ENCODE measurements around the gene SPARC. TPM values are rescaled to one million over a fixed set of nuclear protein-coding genes. Genes with fewer than 3 reads are reported as not detected.

Gene SPARC
- polyA plus RNA-seq, 1 of the 3 experiments (the other 2 are of a cell fraction) = 1,115 TPM

DNA sequence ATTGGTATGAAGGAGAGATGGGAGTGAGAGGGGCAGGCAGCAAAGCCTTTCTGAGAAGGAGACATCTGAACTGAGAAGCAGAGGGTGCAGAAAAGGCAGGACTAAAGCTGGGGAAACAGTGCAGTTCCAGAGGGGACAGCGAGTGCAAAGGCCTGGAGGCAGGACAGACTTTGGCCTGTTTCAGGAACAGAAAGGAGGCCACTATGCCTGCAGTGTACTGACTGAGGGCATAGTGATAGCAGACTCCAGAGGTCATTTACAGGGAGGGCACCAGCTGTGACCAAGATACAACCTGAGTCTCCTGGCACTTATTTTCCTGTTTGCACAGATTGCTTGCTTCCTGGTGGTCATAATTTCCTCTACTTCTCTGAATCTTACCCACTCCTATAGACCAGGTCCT lies 29.6 kb downstream of the SPARC start:
- Histone ChIP-seq H4K20me1 (ENCODE audit: insufficient read depth) (no peaks in the 10 kb centered on the region), H3K4me3 (ENCODE audit: low read depth in 2 of 2, low read length in 1 of 2) (no peak overlapping the region), H3K4me2 (no peak overlapping the region), H3K27ac (ENCODE audit: low read depth in 2 of 2, low read length in 1 of 2) (no peak overlapping the region), H3K79me2 (ENCODE audit: insufficient read depth) (no peaks in the 10 kb centered on the region; the same call in 1 of the 2 replicates), H3K27me3 (ENCODE audit: insufficient read depth) (no peaks in the 10 kb centered on the region), H3K9ac (no peak overlapping the region), H3K4me1 (ENCODE audit: control insufficient read depth in 1 of 2, insufficient read depth in 2 of 2, low read depth in 1 of 2, low read length in 1 of 2) (peaks cover 5 to 8% of the 10 kb centered on the region in 2 experiments; a peak in 2 of 4 replicates), H3K9me2 (no peaks in the 10 kb centered on the region), H3K9me3 (no peaks in the 10 kb centered on the region), H3K36me3 (replicated peaks in 1 of 2; ENCODE audit: control insufficient read depth in 1 of 2, insufficient read depth in 2 of 2, low read length in 1 of 2) (peaks cover 11% of the 10 kb centered on the region in 2 experiments), H2AFZ (ENCODE audit: low read depth) (no peak overlapping the region), H3F3A (replicated peaks; ENCODE audit: insufficient read depth) (peaks cover 33% of the 10 kb centered on the region)
- POLR2A ChIA-PET = no interaction called here
- 83% methylated on average over 1 of the region's 1 CpG for WGBS (ENCODE audit: low lambda C conversion rate)
- CTCF ChIA-PET = interaction anchor here (1.0 to 9.5 kb wide), 8 partner anchors 13 to 209 kb away, joined by 3 to 375 read pairs (median 8); partner anchors contain the start of gene SLC36A1
- no peak for DNase-seq
- TF ChIP-seq POLR2AphosphoS5 (IDR thresholded peaks at IDR 0.05; ENCODE audit: low read depth, low read length) (no peak), RAD21 (IDR thresholded peaks at IDR 0.05; ENCODE audit: low read length) (no peak), MEF2A (IDR thresholded peaks at IDR 0.05; ENCODE audit: borderline replicate concordance, low read depth) (no peak), TAF1 (IDR thresholded peaks at IDR 0.05; ENCODE audit: borderline replicate concordance, low read depth, low read length) (no peak), RXRA (IDR thresholded peaks at IDR 0.05; ENCODE audit: borderline replicate concordance, low read depth) (no peak), YY1 (IDR thresholded peaks at IDR 0.05; ENCODE audit: low read depth) (no peak), IRF3 (IDR thresholded peaks at IDR 0.05; ENCODE audit: low read depth, low read length) (no peak), NFIC (IDR thresholded peaks at IDR 0.05; ENCODE audit: borderline replicate concordance) (no peak), SIN3A (IDR thresholded peaks at IDR 0.05; ENCODE audit: borderline replicate concordance, low read depth, low read length) (no peak), EZH2phosphoT487 (IDR thresholded peaks at IDR 0.05; ENCODE audit: borderline replicate concordance, low read depth) (no peak), SMC3 (IDR thresholded peaks at IDR 0.05; ENCODE audit: low read depth, low read length) (no peak), TCF12 (IDR thresholded peaks at IDR 0.05) (no peak), RCOR1 (IDR thresholded peaks at IDR 0.05; ENCODE audit: low read length) (no peak), RFX5 (IDR thresholded peaks at IDR 0.05; ENCODE audit: low read length) (no peak), CHD2 (IDR thresholded peaks at IDR 0.05; ENCODE audit: low read length, partially characterized antibody) (no peak), TEAD4 (IDR thresholded peaks at IDR 0.05; ENCODE audit: borderline replicate concordance, insufficient read depth) (no peak), USF1 (IDR thresholded peaks at IDR 0.05; ENCODE audit: borderline replicate concordance, low read depth) (no peak), FOXJ3 (CRISPR knock-in tag; IDR thresholded peaks at IDR 0.05) (no peak)
- TF ChIP-seq, protein P1, sequence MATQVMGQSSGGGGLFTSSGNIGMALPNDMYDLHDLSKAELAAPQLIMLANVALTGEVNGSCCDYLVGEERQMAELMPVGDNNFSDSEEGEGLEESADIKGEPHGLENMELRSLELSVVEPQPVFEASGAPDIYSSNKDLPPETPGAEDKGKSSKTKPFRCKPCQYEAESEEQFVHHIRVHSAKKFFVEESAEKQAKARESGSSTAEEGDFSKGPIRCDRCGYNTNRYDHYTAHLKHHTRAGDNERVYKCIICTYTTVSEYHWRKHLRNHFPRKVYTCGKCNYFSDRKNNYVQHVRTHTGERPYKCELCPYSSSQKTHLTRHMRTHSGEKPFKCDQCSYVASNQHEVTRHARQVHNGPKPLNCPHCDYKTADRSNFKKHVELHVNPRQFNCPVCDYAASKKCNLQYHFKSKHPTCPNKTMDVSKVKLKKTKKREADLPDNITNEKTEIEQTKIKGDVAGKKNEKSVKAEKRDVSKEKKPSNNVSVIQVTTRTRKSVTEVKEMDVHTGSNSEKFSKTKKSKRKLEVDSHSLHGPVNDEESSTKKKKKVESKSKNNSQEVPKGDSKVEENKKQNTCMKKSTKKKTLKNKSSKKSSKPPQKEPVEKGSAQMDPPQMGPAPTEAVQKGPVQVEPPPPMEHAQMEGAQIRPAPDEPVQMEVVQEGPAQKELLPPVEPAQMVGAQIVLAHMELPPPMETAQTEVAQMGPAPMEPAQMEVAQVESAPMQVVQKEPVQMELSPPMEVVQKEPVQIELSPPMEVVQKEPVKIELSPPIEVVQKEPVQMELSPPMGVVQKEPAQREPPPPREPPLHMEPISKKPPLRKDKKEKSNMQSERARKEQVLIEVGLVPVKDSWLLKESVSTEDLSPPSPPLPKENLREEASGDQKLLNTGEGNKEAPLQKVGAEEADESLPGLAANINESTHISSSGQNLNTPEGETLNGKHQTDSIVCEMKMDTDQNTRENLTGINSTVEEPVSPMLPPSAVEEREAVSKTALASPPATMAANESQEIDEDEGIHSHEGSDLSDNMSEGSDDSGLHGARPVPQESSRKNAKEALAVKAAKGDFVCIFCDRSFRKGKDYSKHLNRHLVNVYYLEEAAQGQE (IDR thresholded peaks at IDR 0.05; ENCODE audit: low read depth, low read length) = no peak
- TF ChIP-seq, protein P2, sequence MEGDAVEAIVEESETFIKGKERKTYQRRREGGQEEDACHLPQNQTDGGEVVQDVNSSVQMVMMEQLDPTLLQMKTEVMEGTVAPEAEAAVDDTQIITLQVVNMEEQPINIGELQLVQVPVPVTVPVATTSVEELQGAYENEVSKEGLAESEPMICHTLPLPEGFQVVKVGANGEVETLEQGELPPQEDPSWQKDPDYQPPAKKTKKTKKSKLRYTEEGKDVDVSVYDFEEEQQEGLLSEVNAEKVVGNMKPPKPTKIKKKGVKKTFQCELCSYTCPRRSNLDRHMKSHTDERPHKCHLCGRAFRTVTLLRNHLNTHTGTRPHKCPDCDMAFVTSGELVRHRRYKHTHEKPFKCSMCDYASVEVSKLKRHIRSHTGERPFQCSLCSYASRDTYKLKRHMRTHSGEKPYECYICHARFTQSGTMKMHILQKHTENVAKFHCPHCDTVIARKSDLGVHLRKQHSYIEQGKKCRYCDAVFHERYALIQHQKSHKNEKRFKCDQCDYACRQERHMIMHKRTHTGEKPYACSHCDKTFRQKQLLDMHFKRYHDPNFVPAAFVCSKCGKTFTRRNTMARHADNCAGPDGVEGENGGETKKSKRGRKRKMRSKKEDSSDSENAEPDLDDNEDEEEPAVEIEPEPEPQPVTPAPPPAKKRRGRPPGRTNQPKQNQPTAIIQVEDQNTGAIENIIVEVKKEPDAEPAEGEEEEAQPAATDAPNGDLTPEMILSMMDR (IDR thresholded peaks at IDR 0.05) = no peak
